OCI-LY7 (cell line): ENCODE results near the gene SF3B5.

ENCODE experiments used
- CTCF ChIP-seq: fragments of 200-600 bp; sonication (generic); conservative IDR thresholded peaks from 2 replicates; pipeline ENCODE4 v1.5.1; 2014; ENCODE audit warnings: mild to moderate bottlenecking, antibody characterized with exemption, low read length, moderate library complexity, mixed read lengths
- EZH2phosphoT487 ChIP-seq: fragments of 200-600 bp; sonication (generic); IDR thresholded peaks from 2 replicates; pipeline ENCODE4 v1.6.1; 2018; ENCODE audit warnings: low read depth, borderline replicate concordance, mild to moderate bottlenecking, mixed run types, antibody characterized with exemption, low read length, moderate library complexity, mixed read lengths

DNA sequence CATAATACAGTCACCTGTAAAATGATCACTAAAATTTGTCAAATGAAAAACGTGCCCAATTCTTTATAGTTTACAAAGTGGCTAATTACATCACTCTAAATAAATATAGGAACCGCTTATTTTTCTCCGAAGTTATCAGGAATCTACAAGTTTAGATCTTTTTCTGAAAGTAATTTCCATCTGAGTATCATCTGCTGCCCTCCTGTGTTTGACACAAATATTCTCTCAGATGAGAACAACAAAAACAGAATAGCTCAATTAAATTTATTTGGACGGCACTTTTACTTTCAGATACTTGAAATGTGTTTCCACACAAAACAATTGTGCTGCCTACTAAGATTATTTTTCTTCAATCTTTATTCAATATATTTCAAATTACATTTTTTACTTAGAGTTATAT, 5.0 kb downstream of the SF3B5 start:
- no peak for TF ChIP-seq EZH2phosphoT487
- TF ChIP-seq CTCF = 0 out of 2 replicates have a peak, but pooled peaks have one; percentile 40
